Activated CD8-positive, alpha-beta T cell treated with anti-CD3 and anti-CD28 coated beads for 36 hours (primary cell): ENCODE measurements around the gene S100A8. TPM values are rescaled to one million over a fixed set of nuclear protein-coding genes. Genes with fewer than 3 reads are reported as not detected.

ENCODE experiments used
- ATAC-seq: fragments of 200-7000 bp; cut with Tn5 transposase; one replicate; pipeline ENCODE4 v1.10.0; 2021; ENCODE audit warnings: mild to moderate bottlenecking, moderate library complexity
- CTCF ChIA-PET: fragments of 350-600 bp; sonication (Branson Sonifier 250); formaldehyde crosslinking; loops from one replicate; lab custom pipeline; 2021; ENCODE audit warnings: antibody characterized with exemption; lab: Charles Lee
- POLR2A ChIA-PET: fragments of 350-600 bp; sonication (Branson Sonifier 250); formaldehyde crosslinking; loops from one replicate; lab custom pipeline; 2021; ENCODE audit warnings: antibody characterized with exemption; lab: Charles Lee
- DNase-seq: peaks from one replicate; pipeline ENCODE4 v3.0.0-alpha.2; 2020
- H3K27ac Mint-ChIP-seq: one replicate; pipeline ENCODE4 v1.8.0; 2021; ENCODE audit warnings: mild to moderate bottlenecking, mixed read lengths
- H3K27me3 Mint-ChIP-seq: one replicate; pipeline ENCODE4 v1.8.0; 2021; ENCODE audit warnings: mixed read lengths
- H3K36me3 Mint-ChIP-seq: one replicate; pipeline ENCODE4 v1.8.0; 2021; ENCODE audit warnings: low read depth, mixed read lengths
- H3K4me1 Mint-ChIP-seq: one replicate; pipeline ENCODE4 v1.8.0; 2021; ENCODE audit warnings: low read depth, mixed read lengths
- H3K4me3 Mint-ChIP-seq: one replicate; pipeline ENCODE4 v1.8.0; 2021; ENCODE audit warnings: mild to moderate bottlenecking, moderate library complexity, mixed read lengths
- H3K9me3 Mint-ChIP-seq: one replicate; pipeline ENCODE4 v1.8.0; 2021; ENCODE audit warnings: mixed read lengths
- intact Hi-C: fragments of 100-400 bp; cut with micrococcal nuclease; formaldehyde crosslinking; loops from one replicate; pipeline ENCODE4 v1.10.0; 2022
- total RNA-seq, 2 experiments: library from RNA; stranded (reverse); gene quantifications; one replicate each; pipeline ENCODE4 v1.2.3, GENCODE V29; 2021
- TF ChIP-seq, protein P1 (sequence below): fragments of 200-600 bp; IDR thresholded peaks from one replicate; pipeline ENCODE4 v1.8.0; 2022; ENCODE audit warnings: antibody characterized with exemption, mild to moderate bottlenecking

Gene S100A8
- total RNA-seq, 2 experiments from 2014 or later, result not detected

GRCh38 chr1:153399401-153400055 lies 8.7 kb upstream of the S100A8 start:
- H3K9me3 Mint-ChIP-seq, result peaks cover under 1% of the 10 kb centered on the region
- ATAC-seq (no peak), DNase-seq (no peak)
- H3K36me3 Mint-ChIP-seq, result no peaks in the 10 kb centered on the region
- TF ChIP-seq, protein P1, sequence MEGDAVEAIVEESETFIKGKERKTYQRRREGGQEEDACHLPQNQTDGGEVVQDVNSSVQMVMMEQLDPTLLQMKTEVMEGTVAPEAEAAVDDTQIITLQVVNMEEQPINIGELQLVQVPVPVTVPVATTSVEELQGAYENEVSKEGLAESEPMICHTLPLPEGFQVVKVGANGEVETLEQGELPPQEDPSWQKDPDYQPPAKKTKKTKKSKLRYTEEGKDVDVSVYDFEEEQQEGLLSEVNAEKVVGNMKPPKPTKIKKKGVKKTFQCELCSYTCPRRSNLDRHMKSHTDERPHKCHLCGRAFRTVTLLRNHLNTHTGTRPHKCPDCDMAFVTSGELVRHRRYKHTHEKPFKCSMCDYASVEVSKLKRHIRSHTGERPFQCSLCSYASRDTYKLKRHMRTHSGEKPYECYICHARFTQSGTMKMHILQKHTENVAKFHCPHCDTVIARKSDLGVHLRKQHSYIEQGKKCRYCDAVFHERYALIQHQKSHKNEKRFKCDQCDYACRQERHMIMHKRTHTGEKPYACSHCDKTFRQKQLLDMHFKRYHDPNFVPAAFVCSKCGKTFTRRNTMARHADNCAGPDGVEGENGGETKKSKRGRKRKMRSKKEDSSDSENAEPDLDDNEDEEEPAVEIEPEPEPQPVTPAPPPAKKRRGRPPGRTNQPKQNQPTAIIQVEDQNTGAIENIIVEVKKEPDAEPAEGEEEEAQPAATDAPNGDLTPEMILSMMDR, result no peak
- peaks cover 2% of the 10 kb centered on the region for H3K27me3 Mint-ChIP-seq
- no peaks in the 10 kb centered on the region for H3K4me1 Mint-ChIP-seq
- ChIA-PET CTCF (interaction anchor here (1.1 to 1.2 kb wide), 2 partner anchors 11 to 95 kb away, joined by 3 read pairs; no protein-coding TSS in a partner anchor), POLR2A (no interaction called here)
- intact Hi-C loops, result loop anchor here (5.0 kb wide), 1 partner anchor 47 kb away; no protein-coding TSS in a partner anchor
- H3K27ac Mint-ChIP-seq, result no peak overlapping the region
- no peak overlapping the region for H3K4me3 Mint-ChIP-seq

DNA sequence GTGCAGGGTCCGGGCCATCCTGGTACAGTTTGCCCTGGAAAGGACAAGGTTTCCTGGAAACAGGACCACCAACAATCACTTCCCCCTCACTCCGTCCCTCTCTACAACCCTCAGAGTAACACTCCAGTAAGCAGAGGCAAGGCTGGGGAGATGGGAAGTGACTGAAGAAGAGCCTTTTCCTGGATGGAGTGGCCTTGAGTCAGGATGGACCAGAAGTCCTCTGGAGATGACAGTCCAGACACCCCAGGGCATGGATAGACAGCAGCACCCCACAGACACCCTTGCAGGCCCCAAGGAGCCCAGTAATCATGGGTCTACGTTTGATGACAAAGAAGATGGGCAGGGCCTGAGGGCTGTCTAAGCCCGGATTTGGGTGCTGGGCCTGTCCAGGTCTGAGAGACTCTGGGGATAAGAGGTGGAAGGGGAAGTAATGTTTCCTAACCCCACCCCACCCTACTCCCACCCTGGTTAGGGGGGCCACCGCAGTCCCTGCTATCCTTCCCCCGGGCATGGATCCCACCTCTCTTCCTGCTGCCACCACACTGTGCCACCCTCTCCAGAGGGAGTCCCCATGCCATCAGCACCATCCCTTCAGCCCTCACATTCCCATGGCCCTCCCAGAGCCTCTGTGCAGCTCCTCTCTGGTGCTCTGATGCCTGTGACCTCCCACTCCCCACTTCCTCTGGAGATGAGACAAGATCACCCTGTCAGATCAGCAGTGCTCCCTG lies 7.2 kb upstream of the S100A8 start:
- TF ChIP-seq, protein P1, result no peak
- CTCF ChIA-PET, result no interaction called here
- ATAC-seq (no peak), DNase-seq (no peak)
- intact Hi-C loops, result no loop called here
- Mint-ChIP-seq H3K9me3 (no peaks in the 10 kb centered on the region), H3K27me3 (peaks cover 2% of the 10 kb centered on the region), H3K36me3 (no peaks in the 10 kb centered on the region), H3K27ac (no peak overlapping the region), H3K4me1 (no peaks in the 10 kb centered on the region), H3K4me3 (no peak overlapping the region)
- POLR2A ChIA-PET, result no interaction called here

GRCh38 chr1:153397051-153397923 lies 6.4 kb upstream of the S100A8 start:
- intact Hi-C loops, result no loop called here
- DNase-seq (no peak), ATAC-seq (no peak)
- H3K36me3 Mint-ChIP-seq, result no peaks in the 10 kb centered on the region
- no peak overlapping the region for H3K27ac Mint-ChIP-seq
- peaks cover 2% of the 10 kb centered on the region for H3K27me3 Mint-ChIP-seq
- ChIA-PET POLR2A (no interaction called here), CTCF (no interaction called here)
- TF ChIP-seq, protein P1, result no peak
- H3K9me3 Mint-ChIP-seq, result no peaks in the 10 kb centered on the region
- no peak overlapping the region for H3K4me3 Mint-ChIP-seq
- H3K4me1 Mint-ChIP-seq, result no peaks in the 10 kb centered on the region

DNA sequence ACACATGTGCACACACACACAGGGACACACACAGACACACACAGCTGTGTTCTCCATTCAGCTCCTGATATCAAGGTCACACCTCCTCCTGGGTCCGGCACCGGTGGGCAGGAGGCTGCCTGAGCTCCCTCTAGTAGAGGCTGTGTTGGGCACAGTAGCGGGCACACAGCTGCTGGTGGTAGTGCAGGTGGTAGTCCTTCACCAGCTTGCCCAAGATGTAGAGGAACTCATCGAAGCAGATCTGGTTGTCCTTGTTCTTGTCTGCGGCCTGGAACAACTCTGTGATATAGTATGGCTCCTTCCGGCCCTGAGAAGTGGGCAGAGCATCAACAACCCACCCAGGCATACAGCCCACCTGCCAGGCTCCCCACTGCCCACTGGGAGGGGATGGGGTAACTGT lies 5.6 kb upstream of the S100A8 start:
- H3K9me3 Mint-ChIP-seq, result no peaks in the 10 kb centered on the region
- DNase-seq, result no peak
- H3K4me1 Mint-ChIP-seq, result no peaks in the 10 kb centered on the region
- intact Hi-C loops, result no loop called here
- H3K27ac Mint-ChIP-seq, result no peak overlapping the region
- H3K36me3 Mint-ChIP-seq, result no peaks in the 10 kb centered on the region
- peaks cover 5% of the 10 kb centered on the region for H3K27me3 Mint-ChIP-seq
- no peak overlapping the region for H3K4me3 Mint-ChIP-seq
- TF ChIP-seq, protein P1, result no peak
- POLR2A ChIA-PET, result no interaction called here
- ATAC-seq, result no peak
- CTCF ChIA-PET, result no interaction called here
